NCI-H187 (cell line): ENCODE measurements around the gene IP6K2.

Experiments
- DNase-seq, 2 experiments: peaks; one replicate each; lab custom pipeline; 2025; lab: John Stamatoyannopoulos, UW

IP6K2 gene

GRCh38 chr3:48663489-48664312 lies 53.3 kb downstream of the IP6K2 start:
- DNase-seq = peak; percentile 91 to 94

- peak; percentile 25 to 75 for DNase-seq
Measured at GRCh38 chr3:48662753-48663488, 54.1 kb downstream of the IP6K2 start, which contains the start of gene CELSR3. TSS of gene CELSR3 (minus strand) at chr3:48662886. CDS start at chr3:48662634, 252 bp downstream.

GRCh38 chr3:48662145-48662752 lies 54.8 kb downstream of the IP6K2 start:
- DNase-seq = no peak

- no peak for DNase-seq
Measured at GRCh38 chr3:48661501-48662144, 55.4 kb downstream of the IP6K2 start.

GRCh38 chr3:48660800-48661400 lies 56.1 kb downstream of the IP6K2 start:
- no peak for DNase-seq

- DNase-seq = no peak
Measured at GRCh38 chr3:48656841-48657281, 60.2 kb downstream of the IP6K2 start.

DNA sequence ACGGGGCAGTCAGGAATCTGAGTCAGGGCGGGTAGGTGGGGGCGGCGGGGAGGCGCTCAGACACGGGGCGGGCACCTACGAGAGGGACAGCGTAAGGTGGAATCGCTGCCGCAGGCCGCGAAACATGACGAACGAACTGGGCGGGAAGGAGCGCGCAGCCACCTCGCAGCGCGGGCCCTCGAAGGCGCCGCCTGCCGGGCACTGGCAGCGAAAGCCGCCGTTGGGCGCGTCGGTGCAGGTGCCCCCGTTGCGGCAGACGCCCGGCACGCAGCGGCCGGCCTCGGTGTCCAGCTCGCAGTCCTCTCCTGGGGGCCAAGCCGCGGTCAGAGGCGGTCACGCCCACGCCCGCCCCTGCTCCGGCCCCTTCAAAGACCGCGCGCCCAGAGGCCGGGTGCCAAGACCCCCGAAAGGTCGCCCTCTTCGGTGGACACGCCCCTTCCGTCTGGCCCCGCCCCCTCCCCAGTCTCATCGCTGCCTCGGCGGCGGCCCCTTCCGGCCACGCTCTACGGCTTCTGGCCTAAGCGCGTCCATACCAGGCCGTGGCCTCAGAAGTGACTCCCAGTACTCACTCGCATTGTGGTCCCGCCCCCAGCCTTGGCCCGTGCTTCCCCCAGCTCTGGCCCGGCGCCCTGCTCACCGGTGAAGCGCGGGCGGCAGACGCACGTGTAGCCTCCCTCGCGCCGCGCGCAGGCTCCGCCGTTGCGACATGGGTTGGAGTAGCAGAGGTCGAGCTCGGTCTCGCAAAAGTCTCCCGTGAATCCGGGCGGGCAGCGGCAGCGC lies 60.8 kb downstream of the IP6K2 start:
- DNase-seq = no peak

- DNase-seq = no peak
Measured at GRCh38 chr3:48655606-48656005, 61.4 kb downstream of the IP6K2 start.

- DNase-seq = no peak
Measured at GRCh38 chr3:48655063-48655462, 62.0 kb downstream of the IP6K2 start.

DNA sequence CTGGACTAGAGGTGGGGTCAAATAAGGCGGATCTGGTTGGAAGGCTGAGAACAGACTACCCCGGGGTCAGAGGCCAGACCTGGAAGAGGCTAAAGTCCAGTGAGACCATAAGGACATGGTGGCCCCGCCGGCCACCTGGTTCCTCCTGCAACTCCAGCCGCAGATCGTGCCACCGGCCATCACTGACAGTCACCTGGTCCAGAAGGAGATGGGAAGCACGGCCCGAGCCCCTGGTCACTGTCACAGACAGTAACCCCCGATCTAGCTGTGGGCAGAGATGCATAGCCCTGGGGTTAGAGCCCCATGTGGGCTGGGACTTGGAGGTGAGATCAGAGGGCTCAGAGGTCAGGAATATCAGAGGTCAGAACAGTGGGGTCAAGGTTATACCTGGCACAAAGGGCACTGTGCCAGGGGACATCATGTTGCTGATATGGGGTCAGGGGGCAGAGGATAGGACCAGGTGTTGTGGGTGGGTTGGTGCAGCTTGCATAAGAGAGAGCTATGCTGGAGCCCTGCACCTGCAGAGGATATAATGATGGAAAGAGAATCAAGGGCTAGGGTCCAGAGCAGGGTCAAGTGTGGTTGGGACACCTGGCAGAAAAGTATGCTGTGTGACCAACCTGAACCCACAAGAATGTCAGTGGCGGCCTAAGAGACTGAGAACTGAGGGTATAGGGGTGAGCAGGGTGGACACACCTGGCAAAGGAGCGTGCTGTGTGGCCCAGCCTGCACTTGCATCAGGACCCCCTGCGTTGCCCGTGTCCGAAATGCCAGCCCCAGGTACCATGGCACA lies 63.9 kb downstream of the IP6K2 start:
- no peak for DNase-seq

DNA sequence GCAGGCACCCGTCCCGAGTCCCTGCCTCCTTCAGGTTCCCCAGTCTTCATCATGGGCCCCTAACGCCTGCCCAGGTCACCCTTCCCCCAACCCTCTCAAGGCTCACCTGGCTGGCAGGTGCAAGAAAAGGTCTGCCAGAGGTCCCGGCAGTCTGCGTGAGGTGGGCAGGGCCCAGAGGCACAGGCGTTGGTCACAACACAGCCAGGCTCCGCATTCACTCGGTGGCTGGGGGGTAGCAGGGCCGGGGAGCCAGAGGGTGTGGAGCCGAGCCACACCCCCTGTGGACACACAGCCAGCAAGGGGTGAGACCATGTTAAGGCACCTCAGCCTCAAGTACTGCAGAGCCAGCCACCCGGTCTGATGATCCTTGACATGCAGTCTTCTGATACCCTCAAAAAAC lies 65.2 kb downstream of the IP6K2 start:
- DNase-seq = no peak

DNA sequence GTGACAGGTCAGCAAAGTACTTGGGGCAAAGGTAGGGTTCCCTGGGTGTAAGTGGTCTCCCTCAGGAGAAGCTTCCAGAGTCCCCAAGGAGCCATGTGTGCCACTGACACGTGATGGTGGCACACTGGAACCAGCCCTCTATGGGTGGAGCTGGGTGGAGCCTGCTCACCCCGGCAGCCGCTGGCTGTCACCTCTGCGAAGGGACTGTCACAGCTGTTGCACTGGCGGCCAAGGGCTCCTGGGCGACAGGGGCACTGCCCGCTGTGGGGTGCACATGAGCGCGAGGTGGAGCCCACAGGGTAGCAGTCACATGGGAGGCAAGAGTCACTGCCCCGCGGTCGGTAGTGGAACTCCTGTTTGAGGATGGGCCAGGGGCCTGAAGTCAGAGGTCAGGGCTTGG lies 66.3 kb downstream of the IP6K2 start:
- no peak for DNase-seq

DNA sequence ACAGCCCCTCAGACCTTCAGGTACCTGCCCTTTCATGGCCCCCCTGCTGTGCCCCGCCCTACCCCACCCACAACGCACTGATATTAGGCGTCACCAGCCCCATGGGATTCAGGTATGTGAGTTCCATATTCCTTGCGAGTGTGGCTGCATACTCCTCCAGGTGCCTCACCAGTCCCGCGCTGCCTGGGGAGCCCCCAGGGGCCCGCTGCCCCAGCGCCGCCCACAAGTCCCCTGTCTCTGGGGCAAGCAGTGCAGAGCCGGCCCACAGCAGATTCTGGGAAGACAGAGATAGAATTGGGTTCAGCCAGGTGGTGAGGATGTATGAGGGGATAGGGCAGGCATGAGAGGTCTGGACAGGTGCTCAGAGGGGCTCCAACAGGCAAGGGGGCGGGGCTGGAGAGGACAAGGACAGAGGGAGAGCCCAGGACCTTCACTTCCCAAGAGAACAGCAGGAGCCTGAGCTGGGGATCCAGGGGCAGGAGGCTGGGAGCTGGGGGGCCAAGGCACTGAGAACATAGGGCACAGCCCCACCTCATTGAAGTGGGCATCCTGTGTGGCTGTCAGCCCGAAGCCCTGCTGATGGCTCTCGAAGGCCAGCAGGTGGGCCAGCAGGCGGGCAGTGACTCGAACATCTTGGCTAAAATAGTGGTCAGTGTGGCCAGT lies 68.7 kb downstream of the IP6K2 start:
- DNase-seq = no peak

GRCh38 chr3:48647714-48648113 lies 69.3 kb downstream of the IP6K2 start:
- no peak for DNase-seq

- no peak for DNase-seq
Measured at GRCh38 chr3:48644898-48645760, 71.9 kb downstream of the IP6K2 start.

GRCh38 chr3:48642605-48643004 lies 74.4 kb downstream of the IP6K2 start:
- DNase-seq = no peak

DNA sequence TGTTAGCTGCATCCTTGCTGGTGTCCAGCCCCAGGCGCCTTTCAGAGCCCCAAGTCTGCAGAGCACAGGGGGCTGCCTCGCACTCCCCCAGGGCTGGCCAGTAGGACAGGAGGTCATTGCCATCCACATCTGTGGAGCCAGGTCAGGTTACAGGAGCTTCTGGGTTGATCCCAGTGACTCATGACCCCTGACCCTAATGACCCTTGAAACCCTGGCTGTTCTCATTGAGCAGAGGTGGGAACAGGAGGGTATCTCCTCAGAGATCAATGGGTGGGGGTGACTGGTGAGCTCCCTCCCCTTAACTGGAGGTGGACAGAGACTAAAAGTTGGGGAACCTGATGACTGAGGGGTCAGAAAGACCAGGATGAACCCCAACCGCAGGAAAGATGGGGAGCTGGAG lies 75.6 kb downstream of the IP6K2 start:
- DNase-seq = no peak

- DNase-seq = no peak
Measured at GRCh38 chr3:48639944-48640606, 76.9 kb downstream of the IP6K2 start.
